Peyer's patch (tissue), 4 donors: ENCODE results near the gene SLC47A1. TPM values are rescaled to one million over a fixed set of nuclear protein-coding genes. Genes with fewer than 3 reads are reported as not detected.
A peak's percentile ranks its signal among the peaks of the same experiment; 100 is the strongest.

Experiments used
- DNase-seq, 3 donors: peaks; one replicate each; pipeline ENCODE4 v3.0.0-alpha.2; 2017 to 2019
- H3K27ac ChIP-seq, 4 donors: fragments of 200-600 bp; sonication (generic); one replicate each; pipeline ENCODE4 v1.5.1; 2016 to 2019
- H3K27me3 ChIP-seq, 2 donors: fragments of 200-600 bp; sonication (generic); one replicate each; pipeline ENCODE4 v1.5.1; 2019
- H3K36me3 ChIP-seq, 3 donors: fragments of 200-600 bp; sonication (generic); one replicate each; pipeline ENCODE4 v1.5.1; 2016 to 2019
- H3K4me1 ChIP-seq, 4 donors: fragments of 200-600 bp; sonication (generic); one replicate each; pipeline ENCODE4 v1.5.1; 2016 to 2019
- H3K4me3 ChIP-seq, 4 donors: fragments of 200-600 bp; sonication (generic); 1 replicate in 3 of 4; 2 replicates in 1 of 4; pipeline ENCODE4 v1.5.1; 2016 to 2019; ENCODE audit warnings: mild to moderate bottlenecking in 1 of 4
- H3K9me3 ChIP-seq, 4 donors: fragments of 200-600 bp; sonication (generic); one replicate each; pipeline ENCODE4 v1.5.1; 2016 to 2019; ENCODE audit warnings: mild to moderate bottlenecking in 1 of 4
- CTCF ChIP-seq, 6 experiments: fragments of 450-650 bp in 4 of 6; fragments of 200-600 bp in 2 of 6; sonication (generic) in 1 of 6; IDR thresholded peaks; one replicate each; pipeline ENCODE4 v1.5.1; 2017 to 2019; ENCODE audit warnings: antibody characterized with exemption in 6 of 6, mild to moderate bottlenecking in 3 of 6, moderate library complexity in 1 of 6
- POLR2A ChIP-seq, 2 donors: fragments of 450-650 bp; IDR thresholded peaks; one replicate each; pipeline ENCODE4 v1.5.1; 2017; ENCODE audit warnings: antibody characterized with exemption in 2 of 2, mild to moderate bottlenecking in 2 of 2, moderate library complexity in 2 of 2
- total RNA-seq, 4 donors: library from RNA; depleted of rRNA; stranded (reverse); fragments of >200 nt; gene quantifications; one replicate each; pipeline ENCODE4 v1.1.0, GENCODE V29; 2016

Gene SLC47A1
- total RNA-seq, 4 donors from 2014 or later: 1.2 to 3.8 TPM; not detected in 2

DNA sequence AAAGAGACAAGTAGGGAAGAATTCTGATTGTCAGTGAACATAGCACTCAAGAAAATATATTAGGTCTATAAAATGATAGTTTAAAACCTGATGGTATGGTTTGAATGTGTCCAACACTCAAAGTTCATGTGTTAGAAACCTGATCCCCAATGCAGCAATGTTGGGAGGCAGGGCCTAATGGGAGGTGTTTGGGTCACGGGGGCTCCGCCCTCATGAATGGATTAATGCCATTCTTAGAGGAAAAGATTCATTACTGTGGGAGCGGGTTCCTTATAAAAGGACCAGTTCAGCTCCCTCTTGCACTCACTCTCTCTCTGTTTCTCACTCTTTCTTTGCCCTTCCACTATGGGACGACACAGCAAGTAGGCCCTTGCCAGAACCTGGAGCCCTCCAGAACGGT, 41.5 kb upstream of the SLC47A1 start:
- H3K4me1 ChIP-seq: no peaks in the 10 kb centered on the region
- no peak for DNase-seq
- TF ChIP-seq CTCF (IDR thresholded peaks at IDR 0.05): no peak
- no peak for TF ChIP-seq POLR2A (IDR thresholded peaks at IDR 0.05)
- no peak overlapping the region for H3K4me3 ChIP-seq
- no peak overlapping the region for H3K27ac ChIP-seq
- no peaks in the 10 kb centered on the region for H3K27me3 ChIP-seq
- H3K9me3 ChIP-seq: no peaks in the 10 kb centered on the region
- H3K36me3 ChIP-seq: no peaks in the 10 kb centered on the region

- H3K27ac ChIP-seq: no peak overlapping the region
- H3K4me1 ChIP-seq: no peaks in the 10 kb centered on the region
- H3K27me3 ChIP-seq: no peaks in the 10 kb centered on the region
- no peaks in the 10 kb centered on the region for H3K9me3 ChIP-seq
- TF ChIP-seq POLR2A (IDR thresholded peaks at IDR 0.05): no peak
- TF ChIP-seq CTCF (IDR thresholded peaks at IDR 0.05): no peak
- H3K4me3 ChIP-seq: no peak overlapping the region
- H3K36me3 ChIP-seq: no peaks in the 10 kb centered on the region
- no peak for DNase-seq
Observed at GRCh38 chr17:19494961-19495806, 38.5 kb upstream of the SLC47A1 start.

DNA sequence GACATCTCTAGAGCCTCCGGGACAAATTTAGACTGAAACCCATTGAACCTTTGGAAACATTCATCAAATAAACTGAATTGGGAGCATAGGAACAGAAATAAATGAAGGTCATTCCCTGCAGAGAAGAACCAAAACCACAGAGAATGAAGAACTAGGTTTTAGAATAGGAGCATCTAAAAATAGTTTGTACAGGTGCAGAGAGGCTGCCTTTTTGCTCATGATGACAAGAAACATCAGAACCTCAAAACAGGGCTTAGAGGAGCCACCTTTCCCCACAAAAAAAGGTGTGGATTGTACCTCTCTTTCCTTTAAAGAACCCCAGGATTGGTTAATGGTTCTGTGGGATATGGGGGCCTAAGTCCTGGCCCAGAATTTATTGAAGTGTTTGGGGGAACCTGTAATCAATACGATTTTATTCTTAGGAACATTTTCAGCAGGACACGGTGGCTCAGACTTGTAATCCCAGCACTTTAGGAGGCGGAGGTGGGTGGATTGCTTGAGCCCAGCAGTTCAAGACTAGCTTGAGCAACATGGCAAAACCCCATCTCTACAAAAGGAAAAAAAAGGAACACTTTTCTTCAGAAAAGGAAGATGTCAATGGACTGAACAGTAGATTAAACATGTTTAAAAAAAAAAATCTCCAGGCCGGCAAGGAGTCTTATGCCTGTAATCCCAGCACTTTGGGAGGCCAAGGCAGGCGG, 37.7 kb upstream of the SLC47A1 start:
- H3K27me3 ChIP-seq: no peaks in the 10 kb centered on the region
- no peaks in the 10 kb centered on the region for H3K9me3 ChIP-seq
- no peak overlapping the region for H3K27ac ChIP-seq
- TF ChIP-seq POLR2A (IDR thresholded peaks at IDR 0.05) (no peak), CTCF (IDR thresholded peaks at IDR 0.05) (no peak)
- no peak overlapping the region for H3K4me3 ChIP-seq
- DNase-seq: no peak
- no peaks in the 10 kb centered on the region for H3K4me1 ChIP-seq
- no peaks in the 10 kb centered on the region for H3K36me3 ChIP-seq

DNA sequence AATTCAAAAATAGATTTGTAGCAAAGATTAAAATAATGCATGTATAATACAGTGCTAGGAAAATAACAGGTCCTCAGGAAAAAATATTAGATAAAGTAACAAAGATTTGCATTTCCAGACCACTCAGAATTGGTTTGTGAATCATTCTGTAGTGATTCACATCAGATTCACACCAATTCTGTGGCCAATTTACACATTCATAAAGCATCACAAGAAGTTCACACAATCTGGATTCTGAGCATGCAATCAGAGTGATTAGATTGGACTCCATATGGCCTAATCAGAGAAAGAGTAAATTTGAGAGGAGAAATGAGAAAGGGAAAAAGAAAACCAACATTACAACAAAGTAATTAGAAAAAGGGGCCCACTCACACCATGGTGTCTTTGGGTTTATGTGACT, 36.0 kb upstream of the SLC47A1 start:
- Histone ChIP-seq H3K4me3 (no peak overlapping the region), H3K4me1 (no peaks in the 10 kb centered on the region), H3K36me3 (no peaks in the 10 kb centered on the region), H3K27ac (no peak overlapping the region), H3K27me3 (no peaks in the 10 kb centered on the region), H3K9me3 (no peaks in the 10 kb centered on the region)
- no peak for TF ChIP-seq POLR2A (IDR thresholded peaks at IDR 0.05)
- no peak for TF ChIP-seq CTCF (IDR thresholded peaks at IDR 0.05)
- no peak for DNase-seq

- Histone ChIP-seq H3K36me3 (no peaks in the 10 kb centered on the region), H3K27ac (no peak overlapping the region), H3K27me3 (no peaks in the 10 kb centered on the region), H3K4me3 (no peak overlapping the region), H3K4me1 (no peaks in the 10 kb centered on the region), H3K9me3 (no peaks in the 10 kb centered on the region)
- no peak for TF ChIP-seq POLR2A (IDR thresholded peaks at IDR 0.05)
- TF ChIP-seq CTCF (IDR thresholded peaks at IDR 0.05): no peak
- peak in 1 of 3 donors; percentile 36 for DNase-seq
Observed at GRCh38 chr17:19501219-19501618, 32.4 kb upstream of the SLC47A1 start.
